Fibroblast of lung (primary cell): ENCODE results near the gene MYH10. TPM values are rescaled to one million over a fixed set of nuclear protein-coding genes. Genes with fewer than 3 reads are reported as not detected.

Source experiments
- DNase-seq, 2 donors: peaks; one replicate each; pipeline versions ENCODE4 v3.0.0 to v3.0.0-alpha.2; 2010; ENCODE audit warnings: low read depth in 2 of 2
- H2AFZ ChIP-seq: 2 replicates; pipeline ENCODE4 v1.5.1; 2012; ENCODE audit warnings: low read length, control low read depth, inconsistent platforms
- H3K27ac ChIP-seq: 2 replicates; pipeline ENCODE4 v1.5.1; 2011; ENCODE audit warnings: low read length, control low read depth; ENCODE audit not compliant: insufficient read depth
- H3K27me3 ChIP-seq: 2 replicates; pipeline ENCODE4 v1.5.1; 2011; ENCODE audit warnings: mild to moderate bottlenecking, low read length; ENCODE audit not compliant: control insufficient read depth, insufficient read depth
- H3K36me3 ChIP-seq: 2 replicates; pipeline ENCODE4 v1.5.1; 2011; ENCODE audit warnings: low read length; ENCODE audit not compliant: control insufficient read depth, insufficient read depth
- H3K4me1 ChIP-seq: 2 replicates; pipeline ENCODE4 v1.5.1; 2011; ENCODE audit warnings: low read length; ENCODE audit not compliant: control insufficient read depth, insufficient read depth; ENCODE audit errors: extremely low read depth
- H3K4me2 ChIP-seq: 2 replicates; pipeline ENCODE4 v1.5.1; 2011; ENCODE audit warnings: low read length, control low read depth; ENCODE audit not compliant: insufficient read depth; ENCODE audit errors: extremely low read depth
- H3K4me3 ChIP-seq, 4 experiments: fragments of 200-600 bp in 1 of 4; sonication (generic) in 1 of 4; replicated peaks in 1 of 4; 2 replicates each; pipeline ENCODE4 v1.5.1; 2011 to 2016; ENCODE audit warnings: low read length in 4 of 4, low read depth in 3 of 4, mild to moderate bottlenecking in 3 of 4, control low read depth in 2 of 4, inconsistent platforms in 1 of 4, mixed read lengths in 1 of 4; ENCODE audit not compliant: insufficient read depth in 1 of 4; ENCODE audit errors: control extremely low read depth in 1 of 4
- H3K79me2 ChIP-seq: 2 replicates; pipeline ENCODE4 v1.5.1; 2012; ENCODE audit warnings: mild to moderate bottlenecking, low read length, inconsistent platforms; ENCODE audit not compliant: control insufficient read depth, insufficient read depth
- H3K9ac ChIP-seq: 2 replicates; pipeline ENCODE4 v1.5.1; 2011; ENCODE audit warnings: mild to moderate bottlenecking, low read length, control low read depth; ENCODE audit not compliant: insufficient read depth
- H3K9me3 ChIP-seq: 2 replicates; pipeline ENCODE4 v1.5.1; 2012; ENCODE audit warnings: low read depth, low read length; ENCODE audit not compliant: control insufficient read depth, insufficient read depth
- H4K20me1 ChIP-seq: 2 replicates; pipeline ENCODE4 v1.5.1; 2011; ENCODE audit warnings: low read length; ENCODE audit not compliant: control insufficient read depth, insufficient read depth; ENCODE audit errors: extremely low read depth
- EZH2 ChIP-seq: IDR thresholded peaks from 2 replicates; pipeline ENCODE4 v1.5.1; 2012; ENCODE audit warnings: low read length, control low read depth, mild to moderate bottlenecking; ENCODE audit errors: missing control alignments
- polyA plus RNA-seq, 2 donors: library from polyadenylated mRNA; depleted of rRNA in 1 of 2; stranded (reverse) in 1 of 2; unstranded in 1 of 2; fragments of >200 nt; gene quantifications; 2 replicates each; pipeline ENCODE4 v1.2.1, GENCODE V29; 2011 to 2012; ENCODE audit warnings: missing spikeins in 1 of 2
- total RNA-seq: library from RNA; depleted of rRNA; stranded (reverse); fragments of >200 nt; gene quantifications from 2 replicates; pipeline ENCODE4 v1.2.1, GENCODE V29; 2014
- TF ChIP-seq, protein P1 (sequence below), 2 donors: IDR thresholded peaks in 1 of 2; conservative IDR thresholded peaks in 1 of 2; 1 replicate in 1 of 2; 2 replicates in 1 of 2; pipeline ENCODE4 v1.5.1; 2011 to 2012; ENCODE audit warnings: low read length in 2 of 2, control low read depth in 1 of 2, inconsistent platforms in 1 of 2, low read depth in 1 of 2, mild to moderate bottlenecking in 1 of 2

Gene MYH10
- total and polyA plus RNA-seq, 2 donors (not counting 1 experiment from before 2014, with no cell fraction given): 54.6 to 104 TPM

DNA sequence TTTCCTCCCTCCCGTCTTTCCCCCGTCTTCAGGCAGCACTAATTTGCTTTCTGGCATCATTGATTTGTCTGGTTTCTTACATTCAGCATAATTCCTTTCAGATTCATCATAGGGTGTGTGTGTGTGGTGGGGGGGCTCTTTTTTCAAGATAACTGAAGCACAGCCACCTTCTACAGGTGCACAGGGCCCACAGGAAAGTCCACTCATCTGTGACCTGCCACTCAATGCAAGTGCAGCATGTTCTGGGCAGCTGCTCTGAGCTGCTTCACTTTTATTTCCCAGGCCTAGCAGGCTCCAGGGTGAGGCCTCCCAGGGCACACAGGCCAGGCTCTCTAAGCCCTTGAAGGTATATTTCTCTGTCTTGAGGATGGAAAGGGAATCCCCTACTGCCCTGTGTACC is 35.2 kb upstream of the MYH10 start:
- TF ChIP-seq, protein P1, sequence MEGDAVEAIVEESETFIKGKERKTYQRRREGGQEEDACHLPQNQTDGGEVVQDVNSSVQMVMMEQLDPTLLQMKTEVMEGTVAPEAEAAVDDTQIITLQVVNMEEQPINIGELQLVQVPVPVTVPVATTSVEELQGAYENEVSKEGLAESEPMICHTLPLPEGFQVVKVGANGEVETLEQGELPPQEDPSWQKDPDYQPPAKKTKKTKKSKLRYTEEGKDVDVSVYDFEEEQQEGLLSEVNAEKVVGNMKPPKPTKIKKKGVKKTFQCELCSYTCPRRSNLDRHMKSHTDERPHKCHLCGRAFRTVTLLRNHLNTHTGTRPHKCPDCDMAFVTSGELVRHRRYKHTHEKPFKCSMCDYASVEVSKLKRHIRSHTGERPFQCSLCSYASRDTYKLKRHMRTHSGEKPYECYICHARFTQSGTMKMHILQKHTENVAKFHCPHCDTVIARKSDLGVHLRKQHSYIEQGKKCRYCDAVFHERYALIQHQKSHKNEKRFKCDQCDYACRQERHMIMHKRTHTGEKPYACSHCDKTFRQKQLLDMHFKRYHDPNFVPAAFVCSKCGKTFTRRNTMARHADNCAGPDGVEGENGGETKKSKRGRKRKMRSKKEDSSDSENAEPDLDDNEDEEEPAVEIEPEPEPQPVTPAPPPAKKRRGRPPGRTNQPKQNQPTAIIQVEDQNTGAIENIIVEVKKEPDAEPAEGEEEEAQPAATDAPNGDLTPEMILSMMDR (conservative IDR thresholded peaks at IDR 0.05 in 1 of 2, IDR thresholded peaks at IDR 0.05 in 1 of 2; ENCODE audit: low read depth in 1 of 2, low read length in 2 of 2): no peak
- TF ChIP-seq EZH2: no peak
- Histone ChIP-seq H3K4me2 (no peak overlapping the region), H3K27me3 (peaks cover 3% of the 10 kb centered on the region), H3K4me1 (no peaks in the 10 kb centered on the region), H2AFZ (no peak overlapping the region), H3K36me3 (no peaks in the 10 kb centered on the region), H3K27ac (no peak overlapping the region), H4K20me1 (no peaks in the 10 kb centered on the region), H3K79me2 (no peaks in the 10 kb centered on the region), H3K9me3 (no peaks in the 10 kb centered on the region), H3K4me3 (no peak overlapping the region), H3K9ac (no peak overlapping the region)
- no peak for DNase-seq

DNA sequence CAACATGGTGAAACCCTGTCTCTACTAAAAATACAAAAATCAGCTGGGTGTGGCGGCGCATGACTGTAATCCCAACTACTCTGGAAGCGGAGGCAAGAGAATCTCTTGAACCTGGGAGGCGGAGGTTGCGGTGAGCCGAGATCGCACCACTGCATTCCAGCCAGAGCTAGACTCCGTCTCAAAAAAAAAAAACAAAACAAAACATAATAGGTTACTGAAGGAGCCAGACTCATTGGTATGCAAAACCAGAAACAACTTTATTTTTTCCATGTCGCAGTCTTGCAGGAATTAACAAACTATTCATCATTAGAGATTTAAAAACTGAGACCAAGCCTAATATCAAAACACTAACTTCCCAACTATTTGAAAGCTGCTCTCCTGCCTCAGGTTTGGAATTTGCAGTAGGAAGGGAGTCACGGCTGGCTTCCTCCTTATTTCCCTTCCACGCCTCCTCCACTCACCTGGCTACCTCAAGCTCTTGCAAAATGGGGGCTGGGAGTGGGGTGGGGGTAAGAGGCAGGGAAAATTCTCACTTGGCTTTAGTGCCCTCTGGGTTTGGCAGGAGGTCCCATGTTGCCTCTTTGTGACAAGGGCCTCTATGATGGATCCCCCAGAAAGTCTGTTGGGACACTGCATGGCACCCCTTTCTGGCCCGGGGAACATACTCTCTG is 34.1 kb upstream of the MYH10 start:
- no peak for TF ChIP-seq EZH2
- TF ChIP-seq, protein P1 (conservative IDR thresholded peaks at IDR 0.05 in 1 of 2, IDR thresholded peaks at IDR 0.05 in 1 of 2; ENCODE audit: low read depth in 1 of 2, low read length in 2 of 2): no peak

DNA sequence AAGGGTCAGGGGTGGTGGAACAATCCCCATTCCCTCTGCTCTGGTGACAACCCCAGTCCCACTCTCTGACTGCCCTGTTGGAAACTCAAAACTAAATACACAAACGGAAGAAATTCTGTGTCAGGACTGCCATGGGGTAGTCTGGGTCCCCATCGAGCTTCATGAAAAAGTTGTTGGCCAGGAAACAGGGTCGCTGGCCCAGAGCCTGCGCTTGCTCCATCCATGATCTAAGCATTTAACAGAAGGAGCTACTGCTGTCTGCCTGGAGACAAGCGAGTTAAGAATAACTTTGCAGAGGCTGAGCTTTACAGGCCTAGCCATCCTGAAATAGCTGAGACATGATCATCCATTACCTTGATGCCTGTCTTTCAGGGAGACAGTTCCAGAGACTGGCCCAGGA is 32.4 kb upstream of the MYH10 start:
- no peaks in the 10 kb centered on the region for H3K79me2 ChIP-seq
- H4K20me1 ChIP-seq: no peaks in the 10 kb centered on the region
- no peak overlapping the region for H3K9ac ChIP-seq
- no peak overlapping the region for H3K27ac ChIP-seq
- no peak overlapping the region for H3K4me3 ChIP-seq
- no peaks in the 10 kb centered on the region for H3K27me3 ChIP-seq
- no peak for DNase-seq
- no peaks in the 10 kb centered on the region for H3K4me1 ChIP-seq
- H3K4me2 ChIP-seq: no peak overlapping the region
- H3K36me3 ChIP-seq: no peaks in the 10 kb centered on the region
- TF ChIP-seq, protein P1 (conservative IDR thresholded peaks at IDR 0.05 in 1 of 2, IDR thresholded peaks at IDR 0.05 in 1 of 2; ENCODE audit: low read depth in 1 of 2, low read length in 2 of 2): no peak
- no peak for TF ChIP-seq EZH2
- H2AFZ ChIP-seq: no peak overlapping the region
- H3K9me3 ChIP-seq: no peaks in the 10 kb centered on the region

More for the DNA sequence above, 34.1 kb upstream of the MYH10 start:
- Histone ChIP-seq H3K27ac (no peak overlapping the region), H3K4me2 (no peak overlapping the region), H3K4me3 (no peak overlapping the region), H2AFZ (no peak overlapping the region), H3K4me1 (no peaks in the 10 kb centered on the region), H4K20me1 (no peaks in the 10 kb centered on the region), H3K9me3 (no peaks in the 10 kb centered on the region), H3K27me3 (peaks cover 3% of the 10 kb centered on the region), H3K36me3 (no peaks in the 10 kb centered on the region), H3K79me2 (no peaks in the 10 kb centered on the region), H3K9ac (no peak overlapping the region)
- peak in 1 of 2 donors; percentile 62 for DNase-seq
